ENCODE results near the gene CRYBB2.

Gene CRYBB2

GRCh38 chr22:25219211-25219689, at the start of gene CRYBB2:
CRYBB2 (plus strand) TSS chr22:25219639; CDS start chr22:25221430, 1,791 bp downstream.
- TF ChIP-seq CTCF (IDR thresholded peaks at IDR 0.05; ENCODE audit: borderline replicate concordance, insufficient read depth, low read depth, low read length) = no peak
- no peak within 1 kb of the TSS for H3K4me3 ChIP-seq (ENCODE audit: low read depth, low read length)

- no peak for TF ChIP-seq CTCF (IDR thresholded peaks at IDR 0.05; ENCODE audit: borderline replicate concordance, insufficient read depth, low read depth, low read length)
- H3K4me3 ChIP-seq (ENCODE audit: low read depth, low read length) = no peak overlapping the region
These were observed 48.9 kb upstream of the CRYBB2 start for GRCh38 chr22:25170426-25170980.

GRCh38 chr22:25172153-25172552, 47.3 kb upstream of the CRYBB2 start:
- peak; percentile 30; the same call in 1 of the 2 replicates for TF ChIP-seq CTCF (IDR thresholded peaks at IDR 0.05; ENCODE audit: borderline replicate concordance, insufficient read depth, low read depth, low read length)
- H3K4me3 ChIP-seq (ENCODE audit: low read depth, low read length) = no peak overlapping the region

- TF ChIP-seq CTCF (IDR thresholded peaks at IDR 0.05; ENCODE audit: borderline replicate concordance, insufficient read depth, low read depth, low read length) = no peak
- no peak overlapping the region for H3K4me3 ChIP-seq (ENCODE audit: low read depth, low read length)
These were observed 45.1 kb upstream of the CRYBB2 start for GRCh38 chr22:25174156-25174887.

GRCh38 chr22:25174888-25175411, 44.5 kb upstream of the CRYBB2 start:
- TF ChIP-seq CTCF (IDR thresholded peaks at IDR 0.05; ENCODE audit: borderline replicate concordance, insufficient read depth, low read depth, low read length) = no peak

GRCh38 chr22:25176175-25176574, 43.3 kb upstream of the CRYBB2 start:
- no peak overlapping the region for H3K4me3 ChIP-seq (ENCODE audit: low read depth, low read length)
- no peak for TF ChIP-seq CTCF (IDR thresholded peaks at IDR 0.05; ENCODE audit: borderline replicate concordance, insufficient read depth, low read depth, low read length)

More at GRCh38 chr22:25174888-25175411, 44.5 kb upstream of the CRYBB2 start:
- no peak overlapping the region for H3K4me3 ChIP-seq (ENCODE audit: low read depth, low read length)

Data from GM12875 (cell line).